ENCODE data around the gene OTOP2.

- TF ChIP-seq POLR2AphosphoS5 (IDR thresholded peaks at IDR 0.05; ENCODE audit: control insufficient read depth, insufficient read depth, low read depth, low read length) (no peak), CUX1 (CRISPR knock-in tag; IDR thresholded peaks at IDR 0.05) (no peak)
Measured at GRCh38 chr17:74962622-74963394, 38.7 kb downstream of the OTOP2 start.
